ENCODE data around the gene ALOX15B.

- TF ChIP-seq CTCF (IDR thresholded peaks at IDR 0.05 in 2 of 3, conservative IDR thresholded peaks at IDR 0.05 in 1 of 3; ENCODE audit: insufficient read depth in 2 of 3, low read depth in 1 of 3, low read length in 3 of 3), result no peak
- TF ChIP-seq E2F1 (CRISPR knock-in tag; IDR thresholded peaks at IDR 0.05), result no peak
- no peak for TF ChIP-seq REST (IDR thresholded peaks at IDR 0.05; ENCODE audit: borderline replicate concordance)
- TF ChIP-seq REST (CRISPR knock-in tag; IDR thresholded peaks at IDR 0.05; ENCODE audit: low read depth), result no peak
- TF ChIP-seq DPF2 (IDR thresholded peaks at IDR 0.05), result no peak
These were observed 46.3 kb upstream of the ALOX15B start for GRCh38 chr17:7992516-7992915.
